Left colon (tissue), 2 donors: ENCODE measurements around the gene SGSM2. TPM values are rescaled to one million over a fixed set of nuclear protein-coding genes. Genes with fewer than 3 reads are reported as not detected.

Experiments
- ATAC-seq: fragments of 200-7000 bp; cut with Tn5 transposase; one replicate; pipeline ENCODE4 v1.9.1; 2020; ENCODE audit warnings: mild to moderate bottlenecking, moderate library complexity
- DNase-seq, 2 donors: peaks; one replicate each; pipeline ENCODE4 v3.0.0-alpha.2; 2020
- intact Hi-C, 2 donors: fragments of 100-400 bp; cut with DNase I in 1 of 2; cut with micrococcal nuclease in 1 of 2; formaldehyde crosslinking; loops; one replicate each; pipeline versions ENCODE4 v1.11.2 to v1.14.0; 2022; cut with DNase I, micrococcal nuclease
- total RNA-seq, 2 donors: library from RNA; stranded (reverse); fragmentation: NEBNext Ultra II Directional; extraction: Animal tissue kit (Norgen Biotek cat#: 25700); gene quantifications; one replicate each; pipeline ENCODE4 v1.2.1, GENCODE V29; 2021
- donor health status: DM: no; HTN: no; CAD: no.
- donor health status: DM: yes; HTN: yes; CAD: no.

The SGSM2 gene
- total RNA-seq, 2 donors from 2014 or later = 29.6 to 35.3 TPM

- intact Hi-C loops = no loop called here
- ATAC-seq = no peak
Measured at GRCh38 chr17:2363318-2363717, 26.0 kb downstream of the SGSM2 start.

DNA sequence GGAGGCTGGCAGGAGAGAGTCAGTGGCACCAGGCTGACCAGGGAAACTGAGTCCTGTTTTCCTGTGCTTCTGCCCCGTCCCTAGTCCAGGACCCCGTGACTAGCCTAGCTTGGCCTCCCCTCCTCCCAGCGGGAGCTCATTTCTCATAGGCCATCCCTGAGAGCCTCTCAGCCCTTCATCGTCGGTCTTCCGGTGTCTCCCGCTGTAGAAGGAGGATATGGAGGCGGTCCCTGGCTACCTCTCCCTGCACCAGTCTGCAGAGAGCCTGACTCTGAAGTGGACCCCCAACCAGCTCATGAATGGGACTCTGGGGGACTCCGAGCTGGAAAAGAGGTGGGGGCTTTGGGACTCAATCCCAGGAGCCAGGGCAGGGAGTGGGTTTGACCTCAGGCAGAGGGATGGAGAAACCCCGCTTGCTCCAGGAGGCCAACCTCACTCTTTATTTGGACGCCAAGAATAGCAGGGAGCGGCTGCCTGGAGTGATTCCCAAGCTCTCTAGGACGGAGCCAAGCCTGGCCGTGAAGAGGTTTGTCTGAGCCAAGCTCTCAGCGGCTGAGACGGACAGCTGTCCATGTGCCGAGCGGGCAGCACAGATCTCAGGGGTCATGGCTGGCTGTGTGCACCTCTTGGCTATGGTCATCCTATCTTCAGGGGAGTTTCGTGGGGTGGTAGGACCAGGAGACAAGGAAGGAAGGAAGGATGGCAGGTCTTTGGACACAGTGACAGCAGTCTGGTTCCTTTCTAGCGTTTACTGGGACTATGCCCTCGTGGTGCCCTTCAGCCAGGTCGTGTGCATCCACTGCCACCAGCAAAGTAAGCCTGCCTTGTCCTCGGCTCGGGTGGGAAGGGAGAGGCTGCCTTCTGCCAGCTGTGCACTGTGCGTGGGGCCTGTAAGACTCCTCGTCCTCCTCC is 26.8 kb downstream of the SGSM2 start:
- DNase-seq (no peak), ATAC-seq (no peak)
- intact Hi-C loops = no loop called here

More at GRCh38 chr17:2363318-2363717, 26.0 kb downstream of the SGSM2 start:
- DNase-seq = no peak

- DNase-seq = no peak
- intact Hi-C loops = no loop called here
- ATAC-seq = no peak
Measured at GRCh38 chr17:2364763-2365116, 27.4 kb downstream of the SGSM2 start.

DNA sequence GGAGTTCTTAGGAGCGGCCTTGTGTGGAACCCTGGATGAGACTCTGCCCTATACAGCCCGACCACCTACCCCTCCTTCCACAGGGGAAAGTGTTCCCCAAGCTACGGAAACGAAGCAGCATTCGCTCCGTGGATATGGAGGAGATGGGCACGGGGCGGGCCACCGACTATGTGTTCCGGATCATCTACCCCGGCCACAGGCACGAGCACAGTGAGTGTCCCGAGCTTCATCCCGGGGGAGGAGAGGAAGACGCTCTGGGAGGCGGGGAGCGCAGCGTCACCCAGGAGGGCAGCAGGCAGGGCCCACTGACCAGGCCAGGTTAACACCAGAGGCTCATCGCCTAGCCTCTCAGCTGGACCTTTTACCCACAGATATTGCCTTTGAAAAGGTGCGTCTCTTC is 27.8 kb downstream of the SGSM2 start:
- ATAC-seq (no peak), DNase-seq (no peak)
- intact Hi-C loops = no loop called here

GRCh38 chr17:2366747-2367494 is 29.6 kb downstream of the SGSM2 start:
- intact Hi-C loops = no loop called here
- ATAC-seq (no peak), DNase-seq (no peak)

DNA sequence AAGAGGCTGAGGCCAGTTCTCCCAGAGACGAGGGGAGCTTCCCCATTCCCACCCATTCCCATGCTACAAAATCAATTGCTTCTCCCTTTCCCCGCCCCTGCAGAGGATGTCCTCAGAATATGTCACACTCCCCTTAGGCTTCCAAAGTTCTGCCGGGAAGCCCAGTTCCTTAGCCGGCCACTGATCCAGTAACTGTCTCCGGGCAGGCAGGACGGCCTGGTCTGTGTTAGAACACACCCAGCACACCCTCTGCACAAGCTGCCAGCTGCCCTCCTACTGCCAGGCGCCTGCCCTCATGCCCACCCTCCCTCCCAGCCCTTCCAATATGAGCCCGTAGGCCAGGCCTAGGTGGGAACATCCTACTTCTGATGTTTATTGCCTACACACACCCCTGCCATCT is 31.1 kb downstream of the SGSM2 start:
- intact Hi-C loops = no loop called here
- ATAC-seq = peak; percentile 51
- no peak for DNase-seq

- intact Hi-C loops = no loop called here
- DNase-seq (no peak), ATAC-seq (no peak)
Measured at GRCh38 chr17:2369039-2369438, 31.7 kb downstream of the SGSM2 start.

DNA sequence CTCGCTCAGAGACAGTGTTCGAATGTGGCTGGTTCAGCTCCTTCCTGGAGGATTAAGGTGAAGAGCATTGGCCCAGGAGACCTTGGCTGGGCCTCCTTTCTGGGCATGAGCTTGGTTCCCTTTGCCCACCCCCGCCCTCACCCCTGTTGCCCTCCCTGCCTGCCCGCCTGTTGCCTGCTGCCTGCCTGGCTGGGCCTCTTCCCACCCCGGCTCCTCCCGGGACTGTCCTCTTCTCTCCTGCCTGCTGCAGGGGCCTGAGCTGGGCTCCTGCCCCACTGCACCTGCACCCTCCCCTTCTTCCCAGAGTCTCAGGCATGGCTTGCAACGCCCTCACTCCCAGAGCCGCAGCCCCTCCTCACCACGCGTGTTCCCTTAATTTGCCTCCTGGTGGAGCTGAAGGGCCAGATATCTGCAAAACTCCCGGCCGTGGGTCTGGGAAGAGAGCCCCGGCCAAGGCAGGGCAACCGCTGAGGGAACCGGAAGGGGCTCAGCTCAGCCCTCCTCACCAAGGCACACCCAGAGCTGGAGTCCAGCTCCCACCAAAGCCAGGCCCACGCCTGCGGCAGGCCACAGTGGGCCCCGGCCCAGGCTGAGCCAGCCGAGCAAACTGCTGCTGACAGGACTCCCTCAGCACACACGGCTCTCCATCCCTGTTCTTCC is 32.4 kb downstream of the SGSM2 start:
- intact Hi-C loops = no loop called here
- ATAC-seq (no peak), DNase-seq (no peak)

DNA sequence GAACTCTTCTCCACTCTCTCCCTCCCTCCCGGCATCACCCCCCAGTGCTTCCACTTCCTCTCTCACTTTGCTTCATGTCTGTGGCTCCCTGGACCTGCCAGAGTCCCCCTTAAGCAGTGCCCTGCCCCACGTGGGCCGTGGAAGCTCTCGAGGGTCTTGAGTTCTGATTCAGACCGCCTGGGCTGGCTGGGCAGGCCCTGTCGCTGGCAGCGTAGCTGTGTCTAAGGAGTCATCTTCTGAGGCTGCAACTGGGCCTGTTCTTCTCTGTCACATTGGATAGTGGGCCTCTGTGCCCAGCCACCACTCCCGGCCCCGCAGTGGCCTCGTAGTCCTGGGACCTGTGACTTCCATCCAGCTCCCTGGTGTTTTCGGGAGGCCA is 32.9 kb downstream of the SGSM2 start:
- no peak for DNase-seq
- ATAC-seq = no peak
- intact Hi-C loops = no loop called here

DNA sequence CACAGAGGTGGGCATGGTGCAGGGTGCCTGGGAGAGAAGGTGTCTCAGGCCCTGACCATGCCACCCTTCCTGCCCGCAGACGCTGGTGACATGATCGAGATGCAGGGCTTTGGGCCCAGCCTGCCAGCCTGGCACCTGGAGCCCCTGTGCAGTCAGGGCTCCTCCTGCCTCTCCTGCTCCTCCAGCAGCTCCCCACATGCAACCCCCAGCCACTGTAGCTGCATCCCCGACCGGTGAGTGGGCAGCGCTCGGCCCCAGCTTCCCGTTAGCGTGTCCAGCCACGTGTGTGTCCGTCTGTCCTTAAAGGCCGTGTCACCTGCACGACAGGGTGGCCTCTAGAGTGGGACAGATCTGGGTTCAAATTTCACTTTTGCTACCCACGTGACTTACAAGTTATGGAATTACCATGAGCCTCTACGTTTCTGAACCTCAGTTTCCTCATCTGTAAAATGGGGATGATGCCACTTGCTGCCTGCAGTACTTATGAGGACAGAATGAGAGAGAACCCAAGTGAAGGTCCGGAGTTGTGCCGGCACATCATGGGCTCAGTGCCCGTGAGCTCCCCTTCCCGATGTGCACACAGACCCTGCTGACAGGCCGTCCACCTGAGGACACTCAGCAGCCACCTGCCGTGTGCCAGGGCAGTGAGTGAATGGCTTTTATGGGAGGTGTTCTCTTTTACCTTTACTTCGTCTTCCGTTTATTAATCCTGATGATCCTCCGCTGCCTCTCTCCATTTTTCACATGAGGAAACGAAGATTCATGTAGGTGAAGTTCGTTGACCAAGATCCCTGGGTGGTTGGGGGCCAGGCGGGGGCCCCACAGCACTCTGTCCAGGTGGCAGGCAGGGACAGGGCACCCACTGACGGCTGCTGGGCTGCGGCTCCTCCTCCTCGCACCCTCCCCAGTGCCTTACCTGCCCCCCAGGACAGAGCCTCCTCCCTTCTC is 34.2 kb downstream of the SGSM2 start:
- intact Hi-C loops = no loop called here
- DNase-seq (no peak), ATAC-seq (no peak)

GRCh38 chr17:2372180-2372579 is 34.9 kb downstream of the SGSM2 start:
- intact Hi-C loops = no loop called here
- ATAC-seq = no peak
- DNase-seq = no peak

- DNase-seq = no peak
- intact Hi-C loops = no loop called here
- ATAC-seq = no peak
Measured at GRCh38 chr17:2372681-2373080, 35.4 kb downstream of the SGSM2 start.

- intact Hi-C loops = no loop called here
- no peak for DNase-seq
- no peak for ATAC-seq
Measured at GRCh38 chr17:2373179-2373578, 35.9 kb downstream of the SGSM2 start.

DNA sequence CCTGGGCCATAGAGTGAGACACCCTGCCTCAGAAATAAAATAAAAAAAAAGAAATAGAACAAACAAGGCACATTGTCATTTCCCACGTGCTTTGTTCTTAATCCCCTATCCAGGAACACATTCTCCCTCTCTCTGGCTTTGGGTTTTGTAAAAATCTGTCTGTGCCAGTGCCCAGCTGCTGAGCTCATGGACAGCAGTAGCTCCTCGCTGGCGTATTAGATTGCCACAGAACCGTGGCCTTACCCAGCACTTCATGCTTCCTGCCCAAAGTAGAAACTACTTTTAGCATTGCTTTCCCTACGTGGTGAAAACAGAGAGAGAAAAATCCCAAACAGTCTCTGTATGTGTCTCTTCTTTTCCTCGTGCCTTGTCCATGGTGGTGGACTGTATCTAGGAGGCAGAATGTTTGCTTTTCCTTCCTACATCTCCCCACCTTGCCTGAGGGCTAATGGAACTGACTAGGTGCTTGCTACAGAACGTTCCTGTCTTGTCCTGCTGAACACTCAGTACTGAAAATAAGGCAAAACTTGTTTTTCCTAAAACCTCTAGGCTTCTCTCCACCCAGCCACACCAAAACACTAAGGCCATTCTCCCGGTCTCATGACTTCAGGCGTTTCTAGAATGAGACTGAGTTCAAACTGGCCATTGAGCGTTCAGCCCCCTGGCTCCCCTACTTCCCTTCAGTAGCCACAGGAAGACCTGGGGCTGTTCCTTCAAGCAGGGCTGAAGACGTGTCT is 37.4 kb downstream of the SGSM2 start:
- intact Hi-C loops = no loop called here
- no peak for ATAC-seq
- DNase-seq = no peak

GRCh38 chr17:2375406-2375805 is 38.1 kb downstream of the SGSM2 start:
- intact Hi-C loops = no loop called here
- no peak for DNase-seq
- no peak for ATAC-seq

DNA sequence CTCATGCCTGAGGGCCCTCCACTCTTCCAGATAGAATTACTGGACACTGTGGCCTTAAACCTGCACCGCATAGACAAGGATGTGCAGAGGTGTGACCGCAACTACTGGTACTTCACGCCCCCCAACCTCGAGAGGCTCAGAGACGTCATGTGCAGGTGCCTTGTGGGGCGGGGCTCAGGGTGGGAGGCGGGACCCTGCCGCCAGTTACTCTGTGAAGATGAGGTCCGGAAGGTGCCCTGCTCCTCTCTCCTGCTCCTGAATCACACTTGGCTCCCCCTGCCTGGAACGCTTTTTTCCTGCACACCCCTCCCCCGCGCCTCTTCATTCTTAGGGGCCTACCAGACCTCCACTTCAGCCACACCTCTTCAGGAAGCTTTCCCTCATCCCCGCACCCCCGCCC is 38.8 kb downstream of the SGSM2 start:
- intact Hi-C loops = no loop called here

DNA sequence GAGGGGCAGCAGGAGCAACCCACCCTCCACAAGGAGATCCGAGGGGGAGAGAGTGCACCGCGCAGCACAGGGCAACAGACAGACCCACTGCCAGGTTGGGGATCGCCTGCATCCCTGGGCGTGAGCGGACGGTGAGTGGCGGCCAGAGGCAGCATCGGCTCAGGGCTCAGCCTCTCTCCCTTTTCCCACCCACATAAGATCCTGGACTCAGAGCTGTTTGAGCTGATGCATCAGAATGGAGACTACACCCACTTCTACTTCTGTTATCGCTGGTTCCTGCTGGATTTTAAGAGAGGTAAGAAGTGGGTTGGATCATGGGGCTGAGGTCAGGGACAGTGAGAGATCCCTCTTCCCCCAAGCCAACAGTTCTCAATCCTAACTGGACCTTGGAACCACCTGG is 40.4 kb downstream of the SGSM2 start:
- DNase-seq (no peak), ATAC-seq (no peak)
- intact Hi-C loops = no loop called here

More for the DNA sequence above, 38.8 kb downstream of the SGSM2 start:
- no peak for ATAC-seq
- DNase-seq = no peak

GRCh38 chr17:2378905-2379304 is 41.6 kb downstream of the SGSM2 start:
- DNase-seq (no peak), ATAC-seq (no peak)
- intact Hi-C loops = no loop called here
